DOHH2 (cell line): ENCODE results near the gene MAGEA2B.
"Not testable (repeated sequence)": the region's sequence is repeated elsewhere in the genome, so short reads cannot be mapped to it uniquely, and the experiment has no call there.

Experiments used
- CTCF ChIP-seq: fragments of 200-600 bp; sonication (generic); IDR thresholded peaks from one replicate; pipeline ENCODE4 v1.5.1; 2014; ENCODE audit warnings: antibody characterized with exemption, mild to moderate bottlenecking, low read depth, low read length; ENCODE audit not compliant: poor library complexity, severe bottlenecking
- EZH2phosphoT487 ChIP-seq: fragments of 200-600 bp; sonication (generic); IDR thresholded peaks from 2 replicates; pipeline ENCODE4 v1.6.1; 2017; ENCODE audit warnings: borderline replicate concordance, mild to moderate bottlenecking, antibody characterized with exemption, low read length, moderate library complexity, mixed read lengths

GRCh38 chrX:152681012-152681411 lies 33.4 kb upstream of the MAGEA2B start:
- TF ChIP-seq CTCF, EZH2phosphoT487: not testable (repeated sequence)
